Nephron progenitor cell (in vitro differentiated cells): ENCODE measurements around the gene C6orf120.

Source experiments
- DNase-seq: peaks from one replicate; pipeline ENCODE4 v3.0.0; 2021
- H3K27ac Mint-ChIP-seq: 2 replicates; pipeline ENCODE4 v1.8.0; 2021; ENCODE audit warnings: mild to moderate bottlenecking, moderate library complexity, mixed read lengths
- H3K27me3 Mint-ChIP-seq: 2 replicates; pipeline ENCODE4 v1.8.0; 2021; ENCODE audit warnings: mild to moderate bottlenecking, low read depth, mixed read lengths; ENCODE audit not compliant: poor library complexity
- H3K36me3 Mint-ChIP-seq: 2 replicates; pipeline ENCODE4 v1.8.0; 2021; ENCODE audit warnings: low read depth, mixed read lengths
- H3K4me1 Mint-ChIP-seq: 2 replicates; pipeline ENCODE4 v1.8.0; 2021; ENCODE audit warnings: mixed read lengths
- H3K4me3 Mint-ChIP-seq: 2 replicates; pipeline ENCODE4 v1.8.0; 2021; ENCODE audit warnings: mild to moderate bottlenecking, moderate library complexity, mixed read lengths
- H3K9me3 Mint-ChIP-seq: 2 replicates; pipeline ENCODE4 v1.8.0; 2021; ENCODE audit warnings: mild to moderate bottlenecking, moderate library complexity, mixed read lengths
- CTCF ChIP-seq: fragments of 200-600 bp; sonication (generic); IDR thresholded peaks from 2 replicates; pipeline ENCODE4 v1.5.0; 2021; ENCODE audit warnings: antibody characterized with exemption

C6orf120 gene

GRCh38 chr6:169701311-169701953, 494 bp upstream of the C6orf120 start:
- Mint-ChIP-seq H3K4me3 (peak overlapping the region; percentile 96), H3K36me3 (peaks cover 33% of the 10 kb centered on the region), H3K4me1 (peaks cover 60% of the 10 kb centered on the region), H3K27ac (peak overlapping the region; percentile 88), H3K27me3 (peaks cover 5% of the 10 kb centered on the region), H3K9me3 (peaks cover 22% of the 10 kb centered on the region)
- no peak for DNase-seq
- no peak for TF ChIP-seq CTCF

- Mint-ChIP-seq H3K27ac (peak overlapping the region; percentile 84), H3K36me3 (peaks cover 20% of the 10 kb centered on the region), H3K9me3 (peaks cover 8% of the 10 kb centered on the region), H3K4me3 (peak overlapping the region; percentile 90), H3K27me3 (peaks cover 3% of the 10 kb centered on the region), H3K4me1 (peaks cover 61% of the 10 kb centered on the region)
- no peak for DNase-seq
- TF ChIP-seq CTCF: no peak
Observed at GRCh38 chr6:169702840-169703246, 917 bp downstream of the C6orf120 start.

- Mint-ChIP-seq H3K27me3 (no peaks in the 10 kb centered on the region), H3K27ac (peak overlapping the region; percentile 54), H3K9me3 (no peaks in the 10 kb centered on the region), H3K36me3 (peaks cover 26% of the 10 kb centered on the region), H3K4me1 (peaks cover 35% of the 10 kb centered on the region), H3K4me3 (no peak overlapping the region)
- no peak for TF ChIP-seq CTCF
- no peak for DNase-seq
Observed at GRCh38 chr6:169707772-169708171, 5.8 kb downstream of the C6orf120 start.

- Mint-ChIP-seq H3K9me3 (no peaks in the 10 kb centered on the region), H3K27ac (no peak overlapping the region), H3K27me3 (no peaks in the 10 kb centered on the region), H3K4me3 (no peak overlapping the region), H3K36me3 (peaks cover 34% of the 10 kb centered on the region), H3K4me1 (peaks cover 20% of the 10 kb centered on the region)
- TF ChIP-seq CTCF: no peak
- DNase-seq: no peak
Observed at GRCh38 chr6:169709293-169709692, 7.4 kb downstream of the C6orf120 start.

GRCh38 chr6:169710009-169710408, 8.1 kb downstream of the C6orf120 start:
- H3K9me3 Mint-ChIP-seq: no peaks in the 10 kb centered on the region
- no peak overlapping the region for H3K4me3 Mint-ChIP-seq
- H3K36me3 Mint-ChIP-seq: peaks cover 41% of the 10 kb centered on the region
- no peak for TF ChIP-seq CTCF
- no peak for DNase-seq
- H3K27me3 Mint-ChIP-seq: no peaks in the 10 kb centered on the region
- peak overlapping the region; percentile 17 for H3K27ac Mint-ChIP-seq
- peaks cover 14% of the 10 kb centered on the region for H3K4me1 Mint-ChIP-seq

- TF ChIP-seq CTCF: no peak
- no peak for DNase-seq
- Mint-ChIP-seq H3K4me3 (no peak overlapping the region), H3K9me3 (no peaks in the 10 kb centered on the region), H3K27ac (no peak overlapping the region), H3K4me1 (no peaks in the 10 kb centered on the region), H3K36me3 (peaks cover 67% of the 10 kb centered on the region), H3K27me3 (no peaks in the 10 kb centered on the region)
Observed at GRCh38 chr6:169714178-169714577, 12.3 kb downstream of the C6orf120 start.
